Measurements from ENCODE around the gene ARHGEF37.

- TF ChIP-seq MAX (IDR thresholded peaks at IDR 0.05) (no peak), SRF (IDR thresholded peaks at IDR 0.05; ENCODE audit: low read depth, low read length) (no peak), POLR2A (IDR thresholded peaks at IDR 0.05; ENCODE audit: control extremely low read depth in 1 of 2, low read depth in 2 of 2, low read length in 2 of 2) (no peak), CTCF (IDR thresholded peaks at IDR 0.05; ENCODE audit: control extremely low read depth in 1 of 3, insufficient read depth in 1 of 3, low read depth in 1 of 3, low read length in 3 of 3) (no peak)
Observed at GRCh38 chr5:149628221-149628620, 46.9 kb downstream of the ARHGEF37 start.
